Bronchial epithelial cell (primary cell): ENCODE data around the gene AMDHD2. TPM values are rescaled to one million over a fixed set of nuclear protein-coding genes. Genes with fewer than 3 reads are reported as not detected.

Source experiments
- DNase-seq: peaks from one replicate; pipeline ENCODE4 v3.0.0-alpha.2; 2010; ENCODE audit warnings: low read depth
- FAIRE-seq: peaks from 2 replicates; lab custom pipeline; 2011; peaks lifted over from hg19 to GRCh38; lab: Jason Lieb, UNC
- H3K27me3 ChIP-seq: 2 replicates; pipeline ENCODE4 v1.5.1; 2011; ENCODE audit warnings: low read length; ENCODE audit not compliant: control insufficient read depth, insufficient read depth
- H3K36me3 ChIP-seq: 2 replicates; pipeline ENCODE4 v1.5.1; 2011; ENCODE audit warnings: low read length; ENCODE audit not compliant: control insufficient read depth, insufficient read depth
- H3K4me3 ChIP-seq: 2 replicates; pipeline ENCODE4 v1.5.1; 2011; ENCODE audit warnings: mild to moderate bottlenecking, low read depth, low read length, control low read depth
- total RNA-seq: library from RNA; depleted of rRNA; stranded (reverse); fragments of >200 nt; gene quantifications from 2 replicates; pipeline ENCODE4 v1.2.1, GENCODE V29; 2014
- TF ChIP-seq, protein P1 (sequence below): IDR thresholded peaks from 2 replicates; pipeline ENCODE4 v1.5.1; 2011; ENCODE audit warnings: mild to moderate bottlenecking, moderate library complexity, low read length, control low read depth, inconsistent platforms; ENCODE audit not compliant: insufficient read depth, severe bottlenecking

The AMDHD2 gene
- total RNA-seq, 1 donor from 2014 or later, result 35.8 TPM

DNA sequence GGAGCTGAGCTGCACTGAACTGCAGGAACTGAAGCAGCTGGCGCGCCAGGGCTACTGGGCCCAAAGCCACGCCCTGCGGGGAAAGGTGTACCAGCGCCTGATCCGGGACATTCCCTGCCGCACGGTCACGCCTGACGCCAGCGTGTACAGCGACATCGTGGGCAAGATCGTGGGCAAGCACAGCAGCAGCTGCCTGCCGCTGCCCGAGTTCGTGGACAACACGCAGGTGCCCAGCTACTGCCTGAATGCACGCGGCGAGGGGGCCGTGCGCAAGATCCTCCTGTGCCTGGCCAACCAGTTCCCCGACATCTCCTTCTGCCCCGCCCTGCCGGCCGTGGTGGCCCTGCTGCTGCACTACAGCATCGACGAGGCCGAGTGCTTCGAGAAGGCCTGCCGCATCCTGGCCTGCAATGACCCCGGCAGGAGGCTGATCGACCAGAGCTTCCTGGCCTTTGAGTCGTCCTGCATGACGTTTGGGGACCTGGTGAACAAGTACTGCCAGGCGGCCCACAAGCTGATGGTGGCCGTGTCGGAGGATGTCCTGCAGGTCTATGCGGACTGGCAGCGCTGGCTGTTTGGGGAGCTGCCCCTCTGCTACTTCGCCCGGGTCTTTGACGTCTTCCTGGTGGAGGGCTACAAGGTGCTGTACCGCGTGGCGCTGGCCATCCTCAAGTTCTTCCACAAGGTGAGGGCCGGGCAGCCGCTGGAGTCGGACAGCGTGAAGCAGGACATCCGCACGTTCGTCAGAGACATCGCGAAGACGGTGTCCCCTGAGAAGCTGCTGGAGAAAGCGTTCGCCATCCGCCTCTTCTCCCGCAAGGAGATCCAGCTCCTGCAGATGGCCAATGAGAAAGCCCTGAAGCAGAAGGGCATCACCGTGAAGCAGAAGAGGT, 23.7 kb upstream of the AMDHD2 start:
- no peak for DNase-seq
- no peaks in the 10 kb centered on the region for H3K27me3 ChIP-seq
- H3K36me3 ChIP-seq, result peaks cover 6% of the 10 kb centered on the region
- no peak overlapping the region for H3K4me3 ChIP-seq
- no peak for FAIRE-seq
- TF ChIP-seq, protein P1, sequence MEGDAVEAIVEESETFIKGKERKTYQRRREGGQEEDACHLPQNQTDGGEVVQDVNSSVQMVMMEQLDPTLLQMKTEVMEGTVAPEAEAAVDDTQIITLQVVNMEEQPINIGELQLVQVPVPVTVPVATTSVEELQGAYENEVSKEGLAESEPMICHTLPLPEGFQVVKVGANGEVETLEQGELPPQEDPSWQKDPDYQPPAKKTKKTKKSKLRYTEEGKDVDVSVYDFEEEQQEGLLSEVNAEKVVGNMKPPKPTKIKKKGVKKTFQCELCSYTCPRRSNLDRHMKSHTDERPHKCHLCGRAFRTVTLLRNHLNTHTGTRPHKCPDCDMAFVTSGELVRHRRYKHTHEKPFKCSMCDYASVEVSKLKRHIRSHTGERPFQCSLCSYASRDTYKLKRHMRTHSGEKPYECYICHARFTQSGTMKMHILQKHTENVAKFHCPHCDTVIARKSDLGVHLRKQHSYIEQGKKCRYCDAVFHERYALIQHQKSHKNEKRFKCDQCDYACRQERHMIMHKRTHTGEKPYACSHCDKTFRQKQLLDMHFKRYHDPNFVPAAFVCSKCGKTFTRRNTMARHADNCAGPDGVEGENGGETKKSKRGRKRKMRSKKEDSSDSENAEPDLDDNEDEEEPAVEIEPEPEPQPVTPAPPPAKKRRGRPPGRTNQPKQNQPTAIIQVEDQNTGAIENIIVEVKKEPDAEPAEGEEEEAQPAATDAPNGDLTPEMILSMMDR, result no peak

DNA sequence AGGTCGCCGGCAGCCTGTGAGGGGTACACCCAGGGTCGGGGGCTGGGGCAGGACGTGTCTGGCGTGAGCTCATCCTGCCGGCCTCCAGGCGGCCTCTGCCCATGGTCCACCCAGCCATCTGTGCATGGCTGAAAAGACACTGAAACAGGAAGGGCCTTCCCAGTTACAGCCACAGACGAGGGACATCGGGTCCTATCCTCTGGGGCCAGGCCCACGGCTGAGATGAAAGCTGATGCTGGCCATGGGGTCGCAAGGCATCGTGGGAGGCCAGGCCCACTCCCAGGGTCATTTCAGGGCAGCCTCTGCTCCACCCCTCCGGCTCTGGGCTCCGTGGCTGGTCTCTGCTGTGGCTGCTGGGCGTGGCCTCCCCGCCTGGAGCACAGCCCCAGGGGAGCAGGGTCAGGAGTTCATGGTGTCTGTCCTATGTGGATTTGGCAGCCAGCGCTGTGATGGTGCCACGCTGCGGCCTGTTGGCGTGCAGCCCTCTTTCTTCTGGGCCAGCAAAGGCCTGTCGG, 23.0 kb upstream of the AMDHD2 start:
- FAIRE-seq (no peak), DNase-seq (no peak)
- H3K4me3 ChIP-seq, result no peak overlapping the region
- H3K36me3 ChIP-seq, result peaks cover 6% of the 10 kb centered on the region
- no peaks in the 10 kb centered on the region for H3K27me3 ChIP-seq
- TF ChIP-seq, protein P1, result no peak

DNA sequence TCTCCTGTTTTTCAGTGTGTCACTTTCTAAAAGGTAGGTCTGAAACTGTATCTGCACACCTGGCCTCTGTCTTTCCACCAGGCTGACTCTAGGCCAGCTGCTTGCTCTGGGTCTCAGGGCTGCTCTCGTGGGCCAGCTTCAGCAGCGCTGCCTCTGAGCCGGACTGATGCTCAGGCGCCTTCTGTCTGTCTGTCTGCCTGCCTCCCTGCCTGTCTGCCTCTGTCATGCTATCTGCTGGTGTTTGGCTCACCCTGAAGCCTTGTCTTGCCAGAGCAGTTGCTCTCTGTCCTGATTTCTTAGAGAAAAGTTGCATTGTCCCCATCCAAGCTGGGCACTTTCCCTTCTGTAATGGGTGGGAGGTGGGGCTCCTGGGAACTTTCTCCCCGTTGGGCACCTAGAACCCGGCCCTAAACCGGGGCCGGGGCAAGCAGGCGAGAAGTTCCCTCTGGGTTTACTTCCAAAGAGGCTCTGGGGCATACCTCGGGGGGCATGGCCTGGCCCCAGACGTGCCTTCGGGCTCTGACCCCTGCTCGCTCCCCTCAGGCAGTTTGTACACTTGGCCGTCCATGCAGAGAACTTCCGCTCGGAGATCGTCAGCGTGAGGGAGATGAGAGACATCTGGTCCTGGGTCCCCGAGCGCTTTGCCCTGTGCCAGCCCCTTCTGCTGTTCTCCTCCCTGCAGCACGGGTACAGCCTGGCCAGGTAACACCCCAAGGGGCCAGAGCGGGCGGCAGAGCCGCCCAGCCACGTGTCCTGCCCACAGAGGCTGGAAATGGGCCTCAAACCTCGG, 22.3 kb upstream of the AMDHD2 start:
- no peak for FAIRE-seq
- Histone ChIP-seq H3K36me3 (peaks cover 6% of the 10 kb centered on the region), H3K4me3 (no peak overlapping the region), H3K27me3 (no peaks in the 10 kb centered on the region)
- TF ChIP-seq, protein P1, result no peak
- no peak for DNase-seq

DNA sequence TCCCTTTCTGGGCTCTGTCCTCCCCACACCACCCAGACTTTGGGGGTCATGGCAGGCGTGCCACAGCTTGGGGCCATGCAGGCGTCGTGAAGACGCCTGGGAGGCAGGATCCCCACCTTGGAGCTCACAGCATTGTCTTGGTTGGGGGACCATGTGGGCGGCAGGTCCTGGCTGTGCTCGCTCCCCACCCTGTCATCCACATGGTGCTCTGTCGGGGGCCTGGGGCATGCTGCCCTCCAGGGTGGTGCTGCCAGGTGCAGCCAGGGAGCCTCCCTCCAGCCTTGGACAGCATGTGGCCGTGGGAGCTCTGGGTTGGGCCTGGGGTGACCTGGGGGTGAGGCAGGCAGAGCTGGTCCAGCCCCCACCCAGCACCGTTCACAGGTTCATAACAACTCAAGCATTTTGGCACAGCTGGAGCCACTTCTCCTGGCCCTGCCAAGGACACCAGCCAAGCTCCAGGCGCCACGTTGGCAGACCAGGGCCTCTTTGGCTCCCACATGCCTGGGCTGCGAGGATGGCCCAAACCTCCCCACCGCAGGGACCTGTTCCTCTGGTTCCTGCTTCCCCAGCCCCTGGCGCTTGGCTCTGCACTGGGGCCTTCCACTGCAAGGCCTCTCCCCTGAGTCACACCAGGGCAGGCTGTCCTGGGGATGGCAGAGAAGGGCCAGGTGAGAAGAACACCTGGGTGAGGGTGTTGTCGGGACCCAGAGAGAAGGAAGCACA, 21.5 kb upstream of the AMDHD2 start:
- TF ChIP-seq, protein P1, result no peak
- DNase-seq (peak; percentile 26), FAIRE-seq (no peak)

DNA sequence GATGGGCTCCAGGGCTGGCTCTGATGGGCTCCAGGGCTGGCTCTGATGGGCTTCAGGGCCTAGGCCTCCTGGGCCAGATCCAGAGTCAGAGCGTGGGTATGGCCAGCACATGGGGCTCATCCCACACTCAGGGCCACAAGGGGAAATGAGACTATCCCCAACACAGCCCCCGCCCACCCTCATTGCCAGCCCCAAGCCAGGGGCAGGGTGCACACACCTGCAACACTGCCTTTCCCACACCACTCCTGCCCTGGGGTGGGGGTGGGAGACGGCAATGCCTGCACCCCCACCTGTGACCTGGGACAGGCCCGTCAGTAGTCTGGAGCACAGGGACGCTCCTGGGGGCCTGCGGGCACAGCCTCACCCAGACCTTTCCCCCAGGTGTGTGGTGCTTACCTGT, 20.7 kb upstream of the AMDHD2 start:
- no peak for FAIRE-seq
- TF ChIP-seq, protein P1, result no peak
- Histone ChIP-seq H3K27me3 (no peaks in the 10 kb centered on the region), H3K4me3 (no peak overlapping the region), H3K36me3 (peaks cover 6% of the 10 kb centered on the region)
- DNase-seq, result no peak

More for the DNA sequence above, 21.5 kb upstream of the AMDHD2 start:
- H3K27me3 ChIP-seq, result no peaks in the 10 kb centered on the region
- no peak overlapping the region for H3K4me3 ChIP-seq
- H3K36me3 ChIP-seq, result peaks cover 6% of the 10 kb centered on the region
